AG09319 (cell line): ENCODE measurements around the gene STOX2.

ENCODE experiments used
- DNase-seq: peaks from one replicate; pipeline ENCODE4 v3.0.0-alpha.2; 2010; ENCODE audit warnings: low read depth; ENCODE audit errors: extremely low read depth
- CTCF ChIP-seq: IDR thresholded peaks from 2 replicates; pipeline ENCODE4 v1.5.1; 2011; ENCODE audit warnings: low read depth, mild to moderate bottlenecking, inconsistent platforms, low read length, moderate library complexity

The STOX2 gene

GRCh38 chr4:183905081-183905592 lies at the start of gene STOX2:
Gene STOX2 (plus strand): TSS chr4:183905307. CDS start chr4:183906791, 1,484 bp downstream.
- TF ChIP-seq CTCF: no peak

GRCh38 chr4:183855323-183856190 lies 49.5 kb upstream of the STOX2 start:
- DNase-seq: no peak
- TF ChIP-seq CTCF: no peak

More at GRCh38 chr4:183905081-183905592, at the start of gene STOX2:
- no peak for DNase-seq

- TF ChIP-seq CTCF: no peak
- no peak for DNase-seq
These were observed 48.1 kb upstream of the STOX2 start for GRCh38 chr4:183857040-183857439.

GRCh38 chr4:183858011-183858615 lies 47.0 kb upstream of the STOX2 start:
- TF ChIP-seq CTCF: no peak

GRCh38 chr4:183860119-183860518 lies 45.0 kb upstream of the STOX2 start:
- DNase-seq: no peak
- TF ChIP-seq CTCF: no peak

More at GRCh38 chr4:183858011-183858615, 47.0 kb upstream of the STOX2 start:
- no peak for DNase-seq

- TF ChIP-seq CTCF: no peak
- no peak for DNase-seq
These were observed 44.4 kb upstream of the STOX2 start for GRCh38 chr4:183860731-183861130.

GRCh38 chr4:183861426-183861825 lies 43.7 kb upstream of the STOX2 start:
- DNase-seq: no peak

More at GRCh38 chr4:183861426-183861825, 43.7 kb upstream of the STOX2 start:
- no peak for TF ChIP-seq CTCF
